ENCODE data around the gene SNRPE.

The SNRPE gene

DNA sequence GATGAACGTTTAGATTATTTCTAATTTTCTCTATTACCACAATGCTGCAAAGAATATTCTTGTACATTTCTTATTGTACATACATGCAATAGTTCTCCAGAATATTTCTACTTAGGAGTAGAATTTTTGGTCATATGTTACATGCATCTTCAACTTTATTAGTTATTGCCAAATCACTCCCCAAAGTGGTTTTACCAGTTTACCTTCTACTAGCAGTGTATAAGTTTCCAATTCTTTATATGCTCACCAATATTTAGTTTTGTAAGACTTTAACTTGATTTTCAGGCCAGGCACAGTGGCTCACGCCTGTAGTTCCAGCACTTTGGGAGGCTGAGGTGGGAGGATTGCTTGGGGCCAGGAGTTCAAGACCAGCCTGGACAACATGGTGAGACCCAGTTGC is 55.4 kb downstream of the SNRPE start:
- Histone ChIP-seq H3K4me1 (ENCODE audit: control insufficient read depth, insufficient read depth, low read length) (no peaks in the 10 kb centered on the region), H3K9me3 (ENCODE audit: control insufficient read depth, insufficient read depth, low read depth, low read length) (no peaks in the 10 kb centered on the region), H3K27ac (ENCODE audit: extremely low read depth, low read depth, low read length) (no peak overlapping the region), H3K36me3 (ENCODE audit: control insufficient read depth in 2 of 2, insufficient read depth in 1 of 2, low read length in 2 of 2) (no peaks in the 10 kb centered on the region), H3K4me3 (ENCODE audit: low read depth, low read length) (no peak overlapping the region)
- TF ChIP-seq BCL11A (tag by site-specific recombination; IDR thresholded peaks at IDR 0.05; ENCODE audit: low read depth) (no peak), ZNF530 (tag by site-specific recombination; IDR thresholded peaks at IDR 0.05; ENCODE audit: low read depth) (no peak), ZNF211 (tag by site-specific recombination; IDR thresholded peaks at IDR 0.05; ENCODE audit: low read depth) (no peak), ZNF629 (tag by site-specific recombination; IDR thresholded peaks at IDR 0.05) (no peak), BCL11B (tag by site-specific recombination; IDR thresholded peaks at IDR 0.05; ENCODE audit: low read depth) (no peak), ZSCAN30 (tag by site-specific recombination; IDR thresholded peaks at IDR 0.05) (no peak), ZBTB7A (tag by site-specific recombination; IDR thresholded peaks at IDR 0.05; ENCODE audit: low read depth) (no peak), ZNF544 (tag by site-specific recombination; IDR thresholded peaks at IDR 0.05) (no peak), ZNF776 (tag by site-specific recombination; IDR thresholded peaks at IDR 0.05; ENCODE audit: borderline replicate concordance) (no peak), ZNF600 (tag by site-specific recombination; IDR thresholded peaks at IDR 0.05) (no peak), ZNF366 (tag by site-specific recombination; conservative IDR thresholded peaks at IDR 0.05) (no peak)
- TF ChIP-seq, protein P1, sequence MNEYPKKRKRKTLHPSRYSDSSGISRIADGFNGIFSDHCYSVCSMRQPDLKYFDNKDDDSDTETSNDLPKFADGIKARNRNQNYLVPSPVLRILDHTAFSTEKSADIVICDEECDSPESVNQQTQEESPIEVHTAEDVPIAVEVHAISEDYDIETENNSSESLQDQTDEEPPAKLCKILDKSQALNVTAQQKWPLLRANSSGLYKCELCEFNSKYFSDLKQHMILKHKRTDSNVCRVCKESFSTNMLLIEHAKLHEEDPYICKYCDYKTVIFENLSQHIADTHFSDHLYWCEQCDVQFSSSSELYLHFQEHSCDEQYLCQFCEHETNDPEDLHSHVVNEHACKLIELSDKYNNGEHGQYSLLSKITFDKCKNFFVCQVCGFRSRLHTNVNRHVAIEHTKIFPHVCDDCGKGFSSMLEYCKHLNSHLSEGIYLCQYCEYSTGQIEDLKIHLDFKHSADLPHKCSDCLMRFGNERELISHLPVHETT (tag by site-specific recombination; IDR thresholded peaks at IDR 0.05), result no peak
- CTCF ChIA-PET, result no interaction called here
- POLR2A ChIA-PET, result no interaction called here

Data from HEK293 (cell line).